Prostate gland (tissue), 2 donors: Measurements from ENCODE around the gene FUT8. TPM values are rescaled to one million over a fixed set of nuclear protein-coding genes. Genes with fewer than 3 reads are reported as not detected.

Source experiments
- DNase-seq: peaks from one replicate; pipeline ENCODE4 v3.0.0-alpha.2; 2019; ENCODE audit warnings: low spot score
- H3K27ac ChIP-seq, 2 donors: fragments of 200-600 bp; sonication (generic); 2 replicates each; pipeline ENCODE4 v1.5.1; 2017 to 2019
- H3K27me3 ChIP-seq: fragments of 200-600 bp; sonication (generic); replicated peaks from 2 replicates; pipeline ENCODE4 v1.5.1; 2019; ENCODE audit not compliant: insufficient read depth
- H3K36me3 ChIP-seq, 2 donors: fragments of 200-600 bp; sonication (generic); 1 replicate in 1 of 2; 2 replicates in 1 of 2; pipeline versions ENCODE4 v1.5.1 to v1.8.1; 2017 to 2019
- H3K4me1 ChIP-seq: fragments of 200-600 bp; sonication (generic); replicated peaks from 2 replicates; pipeline ENCODE4 v1.5.1; 2019
- H3K4me3 ChIP-seq, 2 donors: fragments of 200-600 bp; sonication (generic); 2 replicates each; pipeline ENCODE4 v1.5.1; 2017 to 2019
- H3K9me3 ChIP-seq: fragments of 200-600 bp; sonication (generic); 2 replicates; pipeline ENCODE4 v1.5.1; 2017
- POLR2A ChIP-seq: fragments of 450-650 bp; IDR thresholded peaks from one replicate; pipeline ENCODE4 v1.6.1; 2016; ENCODE audit warnings: antibody characterized with exemption, mild to moderate bottlenecking
- POLR2AphosphoS5 ChIP-seq: sonication (generic); formaldehyde crosslinking; IDR thresholded peaks from one replicate; pipeline ENCODE4 v1.6.1; 2017; ENCODE audit warnings: antibody characterized with exemption
- WGBS: methylation state at CpG from one replicate; pipeline ENCODE4 v1.1.5; 2018; 5-methylcytosine and 5-hydroxymethylcytosine counted together
- intact Hi-C: fragments of 100-400 bp; cut with DNase I; formaldehyde crosslinking; loops from one replicate; pipeline ENCODE4 v1.14.2; 2022
- total RNA-seq, 2 donors: library from RNA; depleted of rRNA; stranded (reverse); fragments of >200 nt; gene quantifications; one replicate each; pipeline ENCODE4 v1.1.0, GENCODE V29; 2016
- TF ChIP-seq, protein P1 (sequence below), 4 experiments: fragments of 200-600 bp in 2 of 4; fragments of 450-650 bp in 2 of 4; sonication (generic) in 2 of 4; IDR thresholded peaks; 1 replicate in 3 of 4; 2 replicates in 1 of 4; pipeline ENCODE4 v1.5.1; 2016 to 2019; ENCODE audit warnings: antibody characterized with exemption in 4 of 4, mild to moderate bottlenecking in 2 of 4, moderate library complexity in 2 of 4

FUT8 gene
- total RNA-seq, 2 donors from 2014 or later, result 12.4 to 27.9 TPM

- WGBS, result 65% methylated on average over 1 of the region's 1 CpG
Observed at GRCh38 chr14:65783576-65783975, 371.0 kb downstream of the FUT8 start.

GRCh38 chr14:65784574-65784973 is 372.0 kb downstream of the FUT8 start:
- no peaks in the 10 kb centered on the region for H3K27me3 ChIP-seq
- TF ChIP-seq, protein P1, sequence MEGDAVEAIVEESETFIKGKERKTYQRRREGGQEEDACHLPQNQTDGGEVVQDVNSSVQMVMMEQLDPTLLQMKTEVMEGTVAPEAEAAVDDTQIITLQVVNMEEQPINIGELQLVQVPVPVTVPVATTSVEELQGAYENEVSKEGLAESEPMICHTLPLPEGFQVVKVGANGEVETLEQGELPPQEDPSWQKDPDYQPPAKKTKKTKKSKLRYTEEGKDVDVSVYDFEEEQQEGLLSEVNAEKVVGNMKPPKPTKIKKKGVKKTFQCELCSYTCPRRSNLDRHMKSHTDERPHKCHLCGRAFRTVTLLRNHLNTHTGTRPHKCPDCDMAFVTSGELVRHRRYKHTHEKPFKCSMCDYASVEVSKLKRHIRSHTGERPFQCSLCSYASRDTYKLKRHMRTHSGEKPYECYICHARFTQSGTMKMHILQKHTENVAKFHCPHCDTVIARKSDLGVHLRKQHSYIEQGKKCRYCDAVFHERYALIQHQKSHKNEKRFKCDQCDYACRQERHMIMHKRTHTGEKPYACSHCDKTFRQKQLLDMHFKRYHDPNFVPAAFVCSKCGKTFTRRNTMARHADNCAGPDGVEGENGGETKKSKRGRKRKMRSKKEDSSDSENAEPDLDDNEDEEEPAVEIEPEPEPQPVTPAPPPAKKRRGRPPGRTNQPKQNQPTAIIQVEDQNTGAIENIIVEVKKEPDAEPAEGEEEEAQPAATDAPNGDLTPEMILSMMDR (IDR thresholded peaks at IDR 0.05), result no peak
- TF ChIP-seq POLR2AphosphoS5 (no peak), POLR2A (no peak)
- no peak for DNase-seq
- no peaks in the 10 kb centered on the region for H3K4me1 ChIP-seq
- intact Hi-C loops, result no loop called here
- no peak overlapping the region for H3K4me3 ChIP-seq
- no peaks in the 10 kb centered on the region for H3K36me3 ChIP-seq
- no peak overlapping the region for H3K27ac ChIP-seq
- H3K9me3 ChIP-seq, result no peaks in the 10 kb centered on the region
- WGBS, result 90% methylated on average over 2 of the region's 2 CpGs

More at GRCh38 chr14:65783576-65783975, 371.0 kb downstream of the FUT8 start:
- H3K36me3 ChIP-seq, result no peaks in the 10 kb centered on the region
- intact Hi-C loops, result no loop called here
- H3K27ac ChIP-seq, result no peak overlapping the region
- no peak for DNase-seq
- no peaks in the 10 kb centered on the region for H3K9me3 ChIP-seq
- H3K4me3 ChIP-seq, result no peak overlapping the region
- no peaks in the 10 kb centered on the region for H3K4me1 ChIP-seq
- no peaks in the 10 kb centered on the region for H3K27me3 ChIP-seq
- TF ChIP-seq POLR2A (no peak), POLR2AphosphoS5 (no peak)
- TF ChIP-seq, protein P1 (IDR thresholded peaks at IDR 0.05), result no peak

DNA sequence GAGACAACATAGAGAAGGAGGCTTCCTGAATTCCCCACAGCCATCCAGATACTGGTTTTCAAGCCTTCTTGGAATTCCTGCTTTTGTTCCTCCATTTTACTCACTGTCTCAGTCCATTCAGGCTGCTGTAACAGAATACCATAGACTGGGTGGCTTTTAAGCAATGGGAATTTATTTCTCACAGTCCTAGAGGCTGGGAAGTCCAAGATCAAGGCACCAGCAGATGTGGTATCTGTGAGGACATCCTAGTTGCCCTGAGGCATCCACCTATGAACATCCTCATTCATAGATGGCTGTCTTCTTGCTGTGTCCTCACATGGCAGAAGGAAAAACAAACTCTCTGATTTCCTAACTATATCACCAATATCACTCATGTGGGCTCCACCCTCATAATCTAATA is 374.9 kb downstream of the FUT8 start:
- Histone ChIP-seq H3K27me3 (no peaks in the 10 kb centered on the region), H3K4me3 (no peak overlapping the region), H3K9me3 (no peaks in the 10 kb centered on the region), H3K4me1 (no peaks in the 10 kb centered on the region), H3K36me3 (no peaks in the 10 kb centered on the region), H3K27ac (no peak overlapping the region)
- no peak for TF ChIP-seq POLR2AphosphoS5
- TF ChIP-seq POLR2A, result no peak
- TF ChIP-seq, protein P1 (IDR thresholded peaks at IDR 0.05), result no peak
- no peak for DNase-seq
- intact Hi-C loops, result no loop called here

GRCh38 chr14:65788876-65789275 is 376.3 kb downstream of the FUT8 start:
- H3K27ac ChIP-seq, result no peak overlapping the region
- no peak for DNase-seq
- no peak overlapping the region for H3K4me3 ChIP-seq
- TF ChIP-seq, protein P1 (IDR thresholded peaks at IDR 0.05), result no peak
- TF ChIP-seq POLR2A, result no peak
- no peak for TF ChIP-seq POLR2AphosphoS5
- no peaks in the 10 kb centered on the region for H3K36me3 ChIP-seq
- WGBS, result 77% methylated on average over 5 of the region's 5 CpGs
- no peaks in the 10 kb centered on the region for H3K9me3 ChIP-seq
- intact Hi-C loops, result no loop called here
- no peaks in the 10 kb centered on the region for H3K27me3 ChIP-seq
- no peaks in the 10 kb centered on the region for H3K4me1 ChIP-seq

DNA sequence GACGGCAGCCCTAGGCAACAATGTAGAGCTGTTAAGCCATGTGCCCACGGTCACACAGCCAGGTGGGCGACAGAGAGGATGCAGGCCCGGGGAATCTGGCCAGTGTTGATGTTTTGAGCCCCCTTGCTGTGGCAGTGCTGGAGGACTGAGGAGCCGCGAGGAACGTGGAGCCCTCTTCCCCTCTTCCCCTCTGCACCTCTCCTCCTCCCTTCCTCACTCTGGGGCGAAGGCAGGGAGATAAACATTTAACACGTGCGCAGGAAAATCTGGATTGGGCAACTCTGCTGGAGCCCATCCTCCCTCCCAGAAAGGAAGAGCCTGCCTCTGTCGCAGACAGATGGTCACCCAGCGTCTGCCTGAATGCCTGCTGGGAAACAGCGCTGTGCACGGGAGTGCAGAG is 376.8 kb downstream of the FUT8 start:
- no peak for DNase-seq
- intact Hi-C loops, result no loop called here
- H3K27ac ChIP-seq, result no peak overlapping the region
- H3K4me1 ChIP-seq, result no peaks in the 10 kb centered on the region
- no peak overlapping the region for H3K4me3 ChIP-seq
- H3K36me3 ChIP-seq, result no peaks in the 10 kb centered on the region
- H3K9me3 ChIP-seq, result no peaks in the 10 kb centered on the region
- no peak for TF ChIP-seq POLR2A
- TF ChIP-seq, protein P1 (IDR thresholded peaks at IDR 0.05), result no peak
- no peak for TF ChIP-seq POLR2AphosphoS5
- no peaks in the 10 kb centered on the region for H3K27me3 ChIP-seq
- 77% methylated on average over 14 of the region's 14 CpGs for whole genome bisulfite sequencing
